ENCODE data around the gene DHX35. TPM values are rescaled to one million over a fixed set of nuclear protein-coding genes. Genes with fewer than 3 reads are reported as not detected.

Gene DHX35
- total and polyA plus RNA-seq, 2 of the 13 experiments (the other 11 are each of a cell fraction or from before 2014, with no cell fraction given), result 25.8 to 28.7 TPM

GRCh38 chr20:38982291-38982690, 20.1 kb downstream of the DHX35 start:
- no peak overlapping the region for H3K9ac ChIP-seq (ENCODE audit: insufficient read depth, low read depth, low read length)
- no peak overlapping the region for H2AFZ ChIP-seq (ENCODE audit: low read length)
- 83% methylated on average over 1 of the region's 1 CpG for WGBS (ENCODE audit: low lambda C conversion rate)
- no peaks in the 10 kb centered on the region for H4K20me1 ChIP-seq (ENCODE audit: insufficient read depth, low read length)
- peaks cover 4 to 34% of the 10 kb centered on the region in 2 experiments; a peak in 4 of 5 replicates for H3K36me3 ChIP-seq (replicated peaks in 1 of 2; ENCODE audit: control insufficient read depth in 1 of 2, insufficient read depth in 2 of 2, low read length in 2 of 2)
- no peaks in the 10 kb centered on the region for H3K27me3 ChIP-seq (ENCODE audit: control insufficient read depth in 1 of 2, insufficient read depth in 2 of 2, low read length in 2 of 2)
- ChIA-PET CTCF (ENCODE audit: low intra/inter-chr PET ratio, low total read pairs) (no interaction called here), POLR2A (no interaction called here)
- H3K27ac ChIP-seq (ENCODE audit: extremely low read length, insufficient read depth, low read length), result peak overlapping the region; percentile 30
- H3K4me1 ChIP-seq (ENCODE audit: insufficient read depth, low read length), result peaks cover 68% of the 10 kb centered on the region
- H3K4me2 ChIP-seq (ENCODE audit: low read depth, low read length), result peak overlapping the region; percentile 25; the same call in 1 of the 2 replicates
- intact Hi-C loops (cut with micrococcal nuclease; ENCODE audit: unreplicated experiment) (loop anchor here (2.0 kb wide), 1 partner anchor 19 kb away; no protein-coding TSS in a partner anchor), in situ Hi-C loops (cut with HindIII; ENCODE audit: extremely low pct_ligation_motif_present, low pct_unique_long_range_greater_than_20kb) (no loop called here)
- no peaks in the 10 kb centered on the region for H3K9me3 ChIP-seq (ENCODE audit: low read length)
- no peak overlapping the region for H3K4me3 ChIP-seq (replicated peaks in 1 of 3; ENCODE audit: insufficient read depth in 1 of 3, low read depth in 2 of 3, low read length in 3 of 3)
- FAIRE-seq (no peak), DNase-seq (ENCODE audit: low spot score) (peak; percentile 90), ATAC-seq (peak; percentile 60)
- H3K79me2 ChIP-seq (ENCODE audit: insufficient read depth, low read length), result peaks cover 31% of the 10 kb centered on the region
- BruUV-seq (replicated peaks), result no TSS peak
- TF ChIP-seq HMGXB4 (CRISPR knock-in tag; IDR thresholded peaks at IDR 0.05; ENCODE audit: borderline replicate concordance in 1 of 2, low read depth in 1 of 2) (peak in 1 of 2 experiments; percentile 32; a peak in 1 of 4 replicates), CEBPG (CRISPR knock-in tag; IDR thresholded peaks at IDR 0.05) (peak; percentile 18; the same call in 1 of the 2 replicates), ZGPAT (CRISPR knock-in tag; IDR thresholded peaks at IDR 0.05) (0 out of 2 replicates have a peak, but pooled peaks have one; percentile 18), ZKSCAN8 (CRISPR knock-in tag; IDR thresholded peaks at IDR 0.05; ENCODE audit: borderline replicate concordance) (0 out of 2 replicates have a peak, but pooled peaks have one; percentile 29), ETV5 (CRISPR knock-in tag; IDR thresholded peaks at IDR 0.05; ENCODE audit: borderline replicate concordance) (peak; percentile 12; the same call in 1 of the 2 replicates), PPARG (CRISPR knock-in tag; conservative IDR thresholded peaks at IDR 0.05) (peak; percentile 54; the same call in 1 of the 2 replicates), ZNF7 (CRISPR knock-in tag; IDR thresholded peaks at IDR 0.05) (no peak), IRF2 (CRISPR knock-in tag; IDR thresholded peaks at IDR 0.05) (peak; percentile 42; the same call in 1 of the 2 replicates), CHCHD3 (CRISPR knock-in tag; IDR thresholded peaks at IDR 0.05) (no peak), HDAC2 (CRISPR knock-in tag; IDR thresholded peaks at IDR 0.05) (0 out of 2 replicates have a peak, but pooled peaks have one; percentile 25), HDAC1 (CRISPR knock-in tag; IDR thresholded peaks at IDR 0.05) (0 out of 2 replicates have a peak, but pooled peaks have one; percentile 24), HMG20A (CRISPR knock-in tag; IDR thresholded peaks at IDR 0.05; ENCODE audit: borderline replicate concordance) (peak; percentile 46; the same call in 1 of the 2 replicates), IKZF5 (CRISPR knock-in tag; IDR thresholded peaks at IDR 0.05) (no peak), FOXP1 (IDR thresholded peaks at IDR 0.05) (no peak), FOXP1 (CRISPR knock-in tag; IDR thresholded peaks at IDR 0.05) (peak; percentile 49; the same call in 1 of the 2 replicates), HNRNPK (IDR thresholded peaks at IDR 0.05; ENCODE audit: low read depth, low read length, poor library complexity, severe bottlenecking) (peak; percentile 87), ELF3 (CRISPR knock-in tag; IDR thresholded peaks at IDR 0.05) (peak; percentile 93)

Data from HepG2 (cell line).